ENCODE results near the gene PRAMEF5.
"Not testable (repeated sequence)": the region's sequence is repeated elsewhere in the genome, so short reads cannot be mapped to it uniquely, and the experiment has no call there.

The PRAMEF5 gene

GRCh38 chr1:13245841-13246553 lies 8.0 kb upstream of the PRAMEF5 start:
- not testable (repeated sequence) for DNase-seq (ENCODE audit: low spot score)

GRCh38 chr1:13246554-13246871 lies 7.5 kb upstream of the PRAMEF5 start:
- DNase-seq (ENCODE audit: low spot score): not testable (repeated sequence)

GRCh38 chr1:13247122-13247521 lies 6.9 kb upstream of the PRAMEF5 start:
- DNase-seq (ENCODE audit: low spot score): not testable (repeated sequence)

GRCh38 chr1:13265124-13265523 lies 11.1 kb downstream of the PRAMEF5 start:
- not testable (repeated sequence) for DNase-seq (ENCODE audit: low spot score)

GRCh38 chr1:13277016-13277415 lies 23.0 kb downstream of the PRAMEF5 start:
- DNase-seq (ENCODE audit: low spot score): not testable (repeated sequence)

- not testable (repeated sequence) for DNase-seq (ENCODE audit: low spot score)
Measured at GRCh38 chr1:13279617-13280016, 25.6 kb downstream of the PRAMEF5 start.

- not testable (repeated sequence) for DNase-seq (ENCODE audit: low spot score)
Measured at GRCh38 chr1:13285037-13285436, 31.0 kb downstream of the PRAMEF5 start, which contains the start of gene PRAMEF8. PRAMEF8 (minus strand) TSS chr1:13285137; CDS start chr1:13284091, 1,046 bp downstream.

GRCh38 chr1:13289030-13289429 lies 35.0 kb downstream of the PRAMEF5 start:
- DNase-seq (ENCODE audit: low spot score): not testable (repeated sequence)

GRCh38 chr1:13297216-13297931 lies 43.4 kb downstream of the PRAMEF5 start:
- not testable (repeated sequence) for DNase-seq (ENCODE audit: low spot score)

- DNase-seq (ENCODE audit: low spot score): not testable (repeated sequence)
Measured at GRCh38 chr1:13298699-13299098, 44.7 kb downstream of the PRAMEF5 start.

GRCh38 chr1:13302197-13302596 lies 48.2 kb downstream of the PRAMEF5 start:
- DNase-seq (ENCODE audit: low spot score): not testable (repeated sequence)

GRCh38 chr1:13303239-13303638 lies 49.2 kb downstream of the PRAMEF5 start, which contains the start of gene PRAMEF33:
PRAMEF33 (plus strand) TSS chr1:13303539; CDS start chr1:13305955, 2,416 bp downstream.
- not testable (repeated sequence) for DNase-seq (ENCODE audit: low spot score)

Measured in GM20000 (cell line).